GM19395 (cell line): ENCODE measurements around the gene GRM1.
"Not testable (repeated sequence)": the region's sequence is repeated elsewhere in the genome, so short reads cannot be mapped to it uniquely, and the experiment has no call there.

Source experiments
- ATAC-seq: cut with Tn5 transposase; IDR thresholded peaks from one replicate; pipeline ENCODE4 v1.9.1; 2021; ENCODE audit warnings: mild to moderate bottlenecking, moderate library complexity; ENCODE audit not compliant: unreplicated experiment

GRM1 gene

GRCh38 chr6:146267946-146268345 lies 239.1 kb downstream of the GRM1 start:
- ATAC-seq, result no peak

- ATAC-seq, result no peak
Observed at GRCh38 chr6:146269482-146269881, 240.6 kb downstream of the GRM1 start.

GRCh38 chr6:146271163-146271562 lies 242.3 kb downstream of the GRM1 start:
- not testable (repeated sequence) for ATAC-seq

DNA sequence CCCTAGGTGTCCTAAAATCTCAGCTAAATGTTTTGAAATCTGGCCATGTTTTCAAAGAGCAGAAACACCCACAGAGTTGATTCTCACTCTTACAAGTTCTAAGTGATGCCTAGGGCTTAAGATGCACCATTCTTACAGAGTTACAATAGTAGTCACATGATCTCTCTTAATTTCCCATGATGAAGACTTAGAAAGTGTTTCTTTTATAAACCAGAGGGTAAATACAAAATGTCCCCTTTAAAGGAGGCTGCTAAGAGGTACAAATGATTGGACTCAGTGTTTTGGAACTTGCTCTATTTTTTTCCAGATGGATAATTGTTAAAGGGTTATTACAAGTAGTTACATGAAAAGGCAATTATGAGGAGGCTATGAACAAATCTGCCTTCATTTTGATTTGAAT lies 244.6 kb downstream of the GRM1 start:
- no peak for ATAC-seq

DNA sequence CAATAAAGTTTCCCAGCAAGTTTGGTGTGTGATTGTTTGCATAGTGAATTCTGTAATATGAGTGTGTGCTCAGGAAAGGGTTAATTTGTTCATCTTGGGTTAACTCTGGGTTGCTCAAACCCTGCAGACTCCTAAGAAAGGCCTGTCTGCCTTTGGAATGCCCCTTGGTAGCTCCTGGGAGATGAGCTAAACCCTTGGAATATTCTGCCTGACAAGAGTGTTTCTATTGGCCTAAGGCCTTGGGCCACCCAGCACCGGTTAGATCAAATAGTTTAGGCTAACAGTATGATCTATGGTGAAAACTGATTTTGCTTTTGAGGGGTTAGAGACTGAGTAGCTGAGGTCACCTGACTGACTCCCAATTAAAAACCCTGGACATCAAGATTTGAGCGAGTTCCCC lies 248.3 kb downstream of the GRM1 start:
- ATAC-seq, result no peak

DNA sequence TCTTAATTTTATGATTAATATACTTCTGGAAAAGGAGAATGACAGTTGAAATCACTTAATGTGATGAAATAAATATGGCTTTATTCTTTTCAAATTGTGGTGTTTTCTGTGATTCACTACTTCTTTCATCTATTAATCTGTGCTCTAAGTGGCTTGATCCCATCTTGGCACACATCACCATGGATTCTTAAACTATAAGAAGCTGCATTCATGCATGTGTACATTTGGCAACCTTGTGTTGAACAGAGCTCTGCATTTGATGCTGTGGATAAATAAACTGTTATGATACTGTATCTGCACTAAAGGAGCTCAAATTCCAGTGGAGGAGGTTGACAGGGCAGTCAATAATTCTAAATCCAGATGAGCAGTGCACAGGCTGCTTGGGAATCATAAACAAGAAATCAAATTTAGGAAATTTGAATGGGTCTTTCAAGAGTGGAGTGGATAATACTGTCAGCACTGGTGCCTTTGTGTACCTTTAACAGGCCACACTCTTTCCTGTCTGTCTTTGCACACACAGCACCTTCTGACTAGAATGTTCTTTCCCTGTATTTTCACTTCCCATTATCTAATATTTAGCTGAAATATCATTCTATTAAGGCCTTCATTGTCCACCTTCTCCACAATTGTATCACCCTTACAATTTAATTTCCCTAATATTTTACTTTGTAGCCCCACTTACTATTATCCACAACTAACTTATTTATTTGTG lies 252.9 kb downstream of the GRM1 start:
- peak; percentile 50 for ATAC-seq

- ATAC-seq, result no peak
Observed at GRCh38 chr6:146282837-146283236, 254.0 kb downstream of the GRM1 start.

- no peak for ATAC-seq
Observed at GRCh38 chr6:146284311-146284710, 255.4 kb downstream of the GRM1 start.

GRCh38 chr6:146286961-146287360 lies 258.1 kb downstream of the GRM1 start:
- no peak for ATAC-seq

- ATAC-seq, result no peak
Observed at GRCh38 chr6:146287691-146288369, 259.0 kb downstream of the GRM1 start.

DNA sequence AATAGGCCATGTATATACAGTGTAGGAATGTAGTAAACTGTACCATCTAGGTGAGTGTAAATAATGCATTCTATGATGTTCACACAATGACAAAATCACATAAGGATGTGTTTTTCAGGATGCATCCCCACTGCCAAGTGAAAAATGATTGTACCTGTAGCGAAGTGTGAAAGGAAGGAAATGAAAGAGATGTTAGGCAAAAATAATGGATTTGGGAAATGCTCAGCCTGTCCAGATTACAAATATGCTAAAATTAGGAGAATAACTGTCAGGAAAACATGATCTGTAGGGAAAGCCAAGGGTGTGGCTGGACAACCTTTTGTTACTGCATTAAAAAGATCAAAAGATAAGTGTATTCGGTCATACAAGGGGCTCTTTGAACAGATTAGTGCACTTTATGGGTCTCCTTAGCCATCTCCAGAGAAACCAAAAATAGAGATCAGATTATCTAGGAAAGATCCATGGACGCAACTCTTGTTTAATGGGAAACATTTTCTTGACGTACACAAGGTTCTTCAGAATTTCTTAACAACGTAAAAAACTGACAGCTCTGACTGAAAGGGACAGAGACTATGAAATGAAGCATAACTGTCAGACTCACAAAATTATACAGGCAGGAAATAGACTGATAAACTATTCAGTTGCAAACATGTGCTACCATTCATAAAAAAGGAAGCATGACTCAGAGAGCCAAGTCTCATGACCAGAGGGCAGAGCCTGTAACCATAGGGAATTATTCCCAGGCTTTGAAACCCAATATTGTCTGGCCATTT lies 261.1 kb downstream of the GRM1 start:
- ATAC-seq, result no peak

DNA sequence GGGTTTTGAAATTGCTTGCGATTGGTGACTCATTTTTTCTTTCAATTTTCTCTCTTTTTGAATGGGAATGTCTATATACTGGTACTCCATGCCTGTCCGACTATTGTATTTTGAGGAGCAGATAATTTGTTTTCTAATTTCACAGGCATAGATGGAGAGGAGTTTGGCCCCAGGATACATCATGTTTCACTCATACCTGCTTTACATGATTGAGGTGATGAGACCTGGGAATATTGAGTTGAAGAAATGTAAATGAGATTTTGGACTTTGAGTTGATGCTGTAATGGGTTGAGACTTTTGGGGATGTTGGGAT lies 261.7 kb downstream of the GRM1 start:
- ATAC-seq, result no peak

GRCh38 chr6:146292506-146292905 lies 263.6 kb downstream of the GRM1 start:
- no peak for ATAC-seq

GRCh38 chr6:146295695-146296094 lies 266.8 kb downstream of the GRM1 start:
- no peak for ATAC-seq

DNA sequence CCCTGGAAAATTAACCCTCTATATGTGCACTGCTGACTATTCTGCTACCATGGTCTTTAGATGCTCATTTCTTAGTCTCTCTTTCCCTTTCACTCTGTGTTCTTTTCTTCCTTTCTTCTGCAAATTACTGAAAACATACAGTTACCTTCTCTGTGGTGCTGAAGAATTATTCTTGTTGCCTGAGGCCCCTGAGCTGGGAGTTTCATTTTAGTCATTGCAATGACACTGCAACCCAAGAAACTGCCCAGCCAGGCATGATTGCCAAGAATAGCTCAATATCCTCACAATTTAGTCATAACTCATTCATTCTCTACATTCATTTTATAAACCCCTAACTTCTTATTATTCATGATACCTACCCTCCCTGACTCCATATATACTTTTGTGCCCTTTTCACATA lies 269.0 kb downstream of the GRM1 start:
- no peak for ATAC-seq

DNA sequence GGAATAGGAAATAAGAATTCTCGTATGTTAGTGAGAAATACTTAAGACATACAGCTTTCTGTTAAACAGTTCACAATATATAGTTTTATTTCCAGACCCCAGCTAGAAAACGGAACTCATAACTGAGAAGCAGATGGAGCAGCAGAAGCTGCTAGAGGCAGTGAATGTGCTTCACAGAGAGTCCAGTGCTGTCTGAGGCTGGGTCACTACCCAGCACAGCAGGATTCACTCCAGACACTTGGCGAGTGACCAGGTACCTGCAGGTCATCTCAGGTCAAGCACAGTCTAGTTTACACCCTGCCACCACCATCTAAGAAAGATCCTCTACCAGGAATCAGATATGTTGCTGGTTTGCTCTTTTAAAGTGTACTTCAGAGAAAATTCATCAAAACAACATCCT lies 271.7 kb downstream of the GRM1 start:
- no peak for ATAC-seq

DNA sequence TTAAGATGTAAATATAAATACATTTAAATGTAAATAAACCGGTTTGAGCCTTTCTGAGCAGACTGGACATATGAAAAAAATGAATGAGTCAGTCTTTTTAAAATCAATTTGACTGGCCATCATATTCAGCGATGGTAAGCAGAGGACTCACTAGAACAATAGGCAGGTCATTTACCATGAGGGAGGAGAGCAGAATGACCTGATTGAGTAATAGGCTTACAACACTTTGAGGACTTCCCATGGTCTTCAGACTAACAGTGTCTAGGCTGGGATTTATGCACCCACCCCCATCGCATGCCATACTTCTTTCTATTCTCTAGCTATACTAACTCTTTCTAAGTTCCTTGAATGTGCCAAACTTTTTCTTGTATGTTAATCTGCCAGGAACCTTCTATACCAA lies 272.9 kb downstream of the GRM1 start:
- no peak for ATAC-seq

DNA sequence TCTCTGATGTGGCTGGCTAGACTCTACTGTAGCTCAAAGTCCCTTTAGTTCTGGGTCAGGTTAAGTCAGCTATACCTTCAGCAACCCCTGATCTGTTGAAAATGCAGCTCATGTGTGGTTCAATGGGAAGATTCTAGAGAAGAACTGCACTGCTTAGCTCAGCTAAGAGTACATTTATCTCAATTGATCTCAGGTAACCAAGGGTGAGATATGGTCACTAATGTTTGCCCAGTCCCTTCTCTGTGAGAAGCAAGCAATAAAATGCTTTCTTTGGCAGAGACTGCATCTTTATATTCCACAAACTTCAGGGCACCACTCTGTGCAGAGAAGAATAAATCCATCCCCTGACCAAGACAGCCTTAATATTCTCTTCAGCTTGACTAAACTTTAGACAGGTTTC lies 274.1 kb downstream of the GRM1 start:
- ATAC-seq, result no peak

GRCh38 chr6:146304181-146304580 lies 275.3 kb downstream of the GRM1 start:
- no peak for ATAC-seq

DNA sequence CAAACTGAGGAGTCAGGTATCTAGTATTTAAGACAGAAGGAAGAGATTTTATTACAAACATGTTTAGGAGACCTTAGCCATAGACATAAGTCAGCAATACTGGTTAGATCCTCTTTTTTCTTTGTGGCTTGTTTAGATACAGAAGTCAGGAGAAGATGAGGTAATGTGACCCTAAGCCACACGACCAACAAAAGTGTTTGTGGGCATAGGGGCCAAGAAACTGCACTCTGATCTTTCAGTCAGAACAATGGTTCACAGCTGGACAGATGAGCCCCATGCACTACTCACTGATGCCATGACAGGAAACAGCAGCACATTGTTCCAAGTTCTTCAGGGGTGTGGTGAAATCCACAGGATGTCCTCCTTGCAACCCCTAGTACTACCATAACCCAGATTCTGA lies 276.2 kb downstream of the GRM1 start:
- ATAC-seq, result no peak

DNA sequence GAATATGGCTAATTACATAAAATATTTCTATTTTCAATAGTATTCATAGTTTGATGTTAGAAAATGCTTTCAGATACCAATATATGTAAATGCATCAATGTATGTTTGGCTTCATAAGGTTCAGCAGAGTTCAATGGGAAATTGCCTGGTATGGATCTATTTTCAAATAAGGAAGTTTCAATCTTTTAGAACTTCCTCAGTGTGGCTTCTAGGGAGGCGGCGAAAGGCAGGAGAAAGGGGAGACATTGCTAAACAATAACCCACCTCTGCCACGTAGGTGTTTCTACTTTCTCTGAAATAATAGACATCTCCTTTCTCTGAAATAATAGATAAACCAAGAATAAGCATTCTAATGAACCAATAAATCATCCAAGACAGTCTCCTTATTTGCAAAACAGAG lies 277.1 kb downstream of the GRM1 start:
- no peak for ATAC-seq

GRCh38 chr6:146310628-146311027 lies 281.8 kb downstream of the GRM1 start:
- no peak for ATAC-seq
